GM19351 (cell line): Measurements from ENCODE around the gene KCNN3.
A peak's percentile ranks its signal among the peaks of the same experiment; 100 is the strongest.
"Not testable (repeated sequence)": the region's sequence is repeated elsewhere in the genome, so short reads cannot be mapped to it uniquely, and the experiment has no call there.

ENCODE experiments used
- ATAC-seq: cut with Tn5 transposase; IDR thresholded peaks from one replicate; pipeline ENCODE4 v1.9.1; 2021; ENCODE audit warnings: mild to moderate bottlenecking, moderate library complexity; ENCODE audit not compliant: unreplicated experiment

Gene KCNN3

GRCh38 chr1:154870115-154870571, at the start of gene KCNN3:
KCNN3 (minus strand) TSS chr1:154870281; CDS start chr1:154869964, 317 bp downstream.
- peak; percentile 93 for ATAC-seq

DNA sequence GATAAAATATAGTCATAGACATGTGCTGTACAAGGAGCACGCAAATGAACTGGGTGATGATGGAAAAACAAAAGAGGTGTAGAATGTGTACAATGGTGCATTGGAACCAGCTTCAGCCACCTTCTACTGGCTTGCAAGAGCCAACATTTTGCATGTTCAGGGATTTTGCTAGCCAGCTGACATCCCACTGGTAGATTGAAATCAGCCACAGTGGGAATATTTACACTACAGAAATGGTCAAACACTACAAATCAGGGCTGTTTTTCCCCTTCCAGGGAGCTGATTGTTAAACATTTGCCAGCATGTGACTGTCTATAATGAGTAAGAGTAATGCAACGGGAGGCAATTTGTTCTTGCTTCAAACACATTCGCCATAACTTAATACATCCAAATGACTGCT, 43.2 kb upstream of the KCNN3 start:
- ATAC-seq = no peak

DNA sequence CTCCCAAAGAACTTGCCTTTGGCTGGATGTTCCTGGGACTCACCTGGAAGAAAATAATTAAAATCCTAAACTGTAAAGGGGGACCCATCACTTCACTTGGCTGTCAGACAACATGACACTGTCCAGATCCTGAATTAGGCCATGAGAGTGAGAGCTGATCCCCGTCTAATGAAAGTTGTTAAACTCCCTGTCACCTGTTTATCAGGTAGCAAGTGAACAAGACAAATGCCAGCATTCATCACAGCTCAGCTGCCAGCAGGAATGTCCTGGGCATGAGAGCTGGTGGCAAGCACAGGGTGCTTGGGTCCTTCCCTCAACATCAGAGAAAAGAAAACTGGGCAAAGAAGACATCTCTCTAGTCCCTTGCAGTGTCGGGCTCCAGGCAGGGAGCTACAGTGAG, 42.7 kb upstream of the KCNN3 start:
- ATAC-seq = no peak

GRCh38 chr1:154911691-154912550, 41.8 kb upstream of the KCNN3 start:
- ATAC-seq = no peak

DNA sequence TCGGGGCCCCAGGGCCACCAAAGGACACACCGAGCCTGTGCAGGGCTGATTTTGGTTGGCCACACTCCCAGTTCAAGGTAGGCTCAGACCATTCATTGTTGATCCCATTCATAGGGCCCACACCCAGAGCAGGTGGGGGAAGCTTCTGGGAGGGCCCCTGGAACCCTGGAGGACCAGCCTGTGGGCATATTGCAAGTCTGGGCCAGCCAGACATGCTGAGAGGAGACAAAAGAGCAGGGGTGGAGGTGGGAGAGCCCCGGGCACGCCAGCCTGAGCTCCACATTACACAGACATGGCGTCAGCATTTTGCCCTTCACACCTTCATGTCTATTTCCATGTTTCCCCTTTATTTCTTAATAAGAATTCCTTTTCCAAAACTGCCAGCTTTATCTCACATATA, 40.8 kb upstream of the KCNN3 start:
- ATAC-seq = no peak

DNA sequence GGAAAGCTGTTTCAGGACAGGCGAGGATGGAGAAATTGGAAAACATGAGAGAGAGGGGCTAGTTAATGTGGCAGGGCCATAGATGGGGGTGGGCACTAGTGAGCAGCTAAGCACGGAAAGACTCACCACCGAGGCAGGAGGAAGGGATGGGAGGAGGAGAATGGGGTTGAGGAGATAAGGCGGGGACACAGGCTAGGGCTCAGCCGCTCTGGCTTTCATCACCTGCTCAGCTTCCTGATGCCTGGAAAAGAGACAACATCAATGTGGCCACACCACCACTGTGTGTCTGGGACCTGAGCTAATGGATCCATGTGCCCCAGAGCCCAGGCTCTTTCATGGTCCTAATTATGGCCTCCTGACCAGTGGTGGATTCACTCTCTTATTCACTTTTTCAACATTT, 38.9 kb upstream of the KCNN3 start:
- no peak for ATAC-seq

DNA sequence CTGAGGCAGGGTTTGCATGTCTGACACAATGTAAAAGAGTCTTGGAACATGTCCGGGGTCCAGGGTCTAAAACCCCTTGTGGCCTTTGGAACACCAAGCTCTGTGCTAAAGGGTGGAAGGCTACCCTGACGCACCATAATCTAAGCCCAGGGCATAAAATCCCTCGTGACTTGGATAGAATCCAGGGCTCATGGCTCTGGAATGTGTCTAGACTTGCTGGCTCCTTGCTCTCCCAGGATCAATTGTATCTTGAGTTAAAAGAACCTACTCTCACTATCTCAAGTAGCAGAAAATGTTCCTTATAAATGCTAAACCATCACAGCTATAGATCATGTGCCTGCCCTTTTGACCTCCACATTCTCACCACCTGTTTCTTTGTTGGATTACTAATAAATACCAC, 38.0 kb upstream of the KCNN3 start:
- ATAC-seq = not testable (repeated sequence)

DNA sequence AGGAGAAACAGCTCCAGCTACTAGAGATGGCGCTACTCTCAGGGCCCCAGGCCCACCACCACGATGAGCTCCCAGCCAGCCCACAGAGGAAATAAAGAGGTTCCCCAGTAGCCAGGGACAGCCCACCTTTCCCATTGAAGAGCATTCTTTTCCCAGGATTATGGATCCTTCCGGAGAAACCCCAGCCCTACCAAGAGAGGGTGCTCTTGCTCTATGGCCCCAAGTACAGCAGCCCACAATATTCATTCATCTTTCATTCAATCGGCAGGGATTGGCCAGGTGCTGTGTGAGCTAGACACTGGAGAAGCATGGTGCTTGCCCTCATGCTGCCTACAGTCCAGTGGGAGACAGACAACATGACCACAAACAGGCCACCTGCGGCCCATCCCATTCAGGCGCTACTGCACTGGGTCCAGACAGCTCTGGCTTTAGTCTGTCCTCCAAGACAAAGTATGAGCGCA, 36.6 kb upstream of the KCNN3 start:
- ATAC-seq = no peak

- ATAC-seq = no peak
Observed at GRCh38 chr1:154902938-154903566, 33.0 kb upstream of the KCNN3 start.

GRCh38 chr1:154901591-154901990, 31.5 kb upstream of the KCNN3 start:
- ATAC-seq = no peak

- no peak for ATAC-seq
Observed at GRCh38 chr1:154899041-154899440, 29.0 kb upstream of the KCNN3 start.

DNA sequence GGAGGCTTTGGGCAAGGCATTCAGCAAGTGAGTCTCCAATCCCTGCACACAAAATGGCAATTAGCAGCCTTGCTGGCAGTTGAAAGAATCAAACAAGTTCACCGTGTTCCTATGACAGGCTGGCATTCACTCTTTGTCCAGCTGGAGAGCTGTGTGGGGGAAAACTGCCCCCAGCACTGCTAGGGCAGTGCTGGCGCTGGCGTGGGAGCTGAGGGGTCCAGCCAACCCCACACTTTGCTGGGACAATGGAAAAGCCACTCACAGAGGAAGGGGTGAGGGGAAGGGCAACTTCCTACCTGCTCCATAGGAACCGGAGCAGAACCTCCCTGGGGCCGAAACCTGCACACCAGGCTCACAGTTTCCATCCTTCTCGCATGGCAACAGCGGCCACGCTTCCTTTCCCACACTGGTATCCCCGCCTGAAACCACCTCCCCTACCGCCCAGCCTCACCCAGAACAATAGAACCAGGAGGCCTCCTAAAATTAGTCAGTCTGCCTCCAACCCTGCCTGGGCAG, 26.7 kb upstream of the KCNN3 start:
- ATAC-seq = no peak

DNA sequence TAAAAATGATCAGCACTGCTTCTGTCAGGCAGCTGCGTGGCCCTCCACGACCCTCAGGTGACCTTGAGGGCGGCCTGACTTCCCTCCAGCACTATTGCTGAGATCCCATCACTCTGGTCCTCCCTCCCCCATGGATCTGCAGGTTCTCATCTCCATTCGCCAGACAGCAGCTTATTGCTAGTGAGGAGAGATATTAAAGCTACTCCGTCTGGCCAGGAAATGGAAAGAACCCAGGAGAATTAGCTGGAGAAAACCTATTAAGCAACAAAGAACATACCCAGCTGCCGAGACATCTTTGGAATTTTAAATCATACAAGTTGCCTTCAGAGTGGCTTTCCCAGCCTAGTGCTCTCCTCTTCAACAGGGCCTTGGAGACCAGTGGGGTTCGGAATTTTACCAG, 25.7 kb upstream of the KCNN3 start:
- no peak for ATAC-seq

GRCh38 chr1:154891452-154891851, 21.4 kb upstream of the KCNN3 start:
- ATAC-seq = no peak

GRCh38 chr1:154888757-154889156, 18.7 kb upstream of the KCNN3 start:
- no peak for ATAC-seq

- no peak for ATAC-seq
Observed at GRCh38 chr1:154886281-154887015, 16.4 kb upstream of the KCNN3 start.

DNA sequence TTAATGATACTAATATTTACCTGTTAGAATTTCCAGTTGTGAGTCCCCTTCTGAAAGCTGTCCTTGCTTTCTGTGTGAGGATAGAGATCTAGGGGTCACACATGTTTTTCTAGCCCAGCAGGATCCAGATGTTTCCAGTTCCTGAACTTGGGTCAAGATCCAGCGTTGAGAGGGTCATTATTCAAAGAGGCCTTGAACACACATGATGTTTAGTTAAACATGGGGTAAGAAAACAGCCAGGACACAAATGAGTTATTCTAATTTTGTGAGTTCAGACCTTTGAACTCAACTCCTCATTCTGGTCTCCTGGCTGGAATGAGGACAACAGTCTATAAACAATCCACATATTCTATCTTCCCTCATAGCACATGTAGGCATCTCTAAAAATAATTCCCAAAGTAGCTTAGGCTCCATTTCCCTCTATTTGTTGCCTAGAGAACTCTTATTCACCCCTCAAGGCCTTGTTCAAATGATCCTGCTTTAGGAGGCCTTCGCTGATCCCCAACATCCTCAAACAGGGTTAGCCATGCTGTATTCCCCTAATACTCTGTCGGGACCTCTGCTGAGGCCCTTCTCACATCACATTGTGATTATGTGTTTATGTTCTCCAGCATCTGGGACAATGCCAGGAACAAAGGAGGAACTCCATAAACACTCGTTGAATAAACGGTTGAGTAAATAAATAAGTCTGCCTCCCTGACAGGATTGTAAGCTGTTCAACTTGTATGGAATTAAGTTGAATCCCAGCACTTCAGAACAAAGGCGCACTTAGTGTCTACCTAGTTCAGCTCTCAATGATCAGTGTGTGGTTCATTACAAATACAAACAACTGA, 15.0 kb upstream of the KCNN3 start:
- ATAC-seq = no peak

- ATAC-seq = no peak
Observed at GRCh38 chr1:154883919-154884868, 14.1 kb upstream of the KCNN3 start.

GRCh38 chr1:154881820-154882535, 11.9 kb upstream of the KCNN3 start:
- no peak for ATAC-seq
